ENCODE measurements around the gene KCNMA1.

KCNMA1 gene

DNA sequence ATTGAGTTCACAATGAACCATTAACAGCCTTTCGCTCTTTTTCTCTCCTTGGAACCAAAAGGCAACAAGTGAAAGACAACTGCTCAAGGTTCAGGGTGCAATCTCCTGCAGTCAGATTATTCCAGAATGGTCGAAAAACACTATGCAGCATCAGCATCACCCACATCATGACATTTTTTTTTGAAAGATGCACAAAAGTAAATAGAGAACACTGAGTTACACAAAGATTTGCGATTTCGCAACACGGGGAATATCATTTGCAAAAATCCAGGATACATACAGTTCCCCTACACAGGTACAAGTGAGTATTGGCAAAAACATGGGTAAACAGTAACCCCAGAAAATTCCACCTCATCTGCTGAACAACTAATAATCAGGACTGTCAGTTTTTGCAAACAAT lies 611.5 kb downstream of the KCNMA1 start:
- H3K27ac ChIP-seq, result no peak overlapping the region
- TF ChIP-seq, protein P1, sequence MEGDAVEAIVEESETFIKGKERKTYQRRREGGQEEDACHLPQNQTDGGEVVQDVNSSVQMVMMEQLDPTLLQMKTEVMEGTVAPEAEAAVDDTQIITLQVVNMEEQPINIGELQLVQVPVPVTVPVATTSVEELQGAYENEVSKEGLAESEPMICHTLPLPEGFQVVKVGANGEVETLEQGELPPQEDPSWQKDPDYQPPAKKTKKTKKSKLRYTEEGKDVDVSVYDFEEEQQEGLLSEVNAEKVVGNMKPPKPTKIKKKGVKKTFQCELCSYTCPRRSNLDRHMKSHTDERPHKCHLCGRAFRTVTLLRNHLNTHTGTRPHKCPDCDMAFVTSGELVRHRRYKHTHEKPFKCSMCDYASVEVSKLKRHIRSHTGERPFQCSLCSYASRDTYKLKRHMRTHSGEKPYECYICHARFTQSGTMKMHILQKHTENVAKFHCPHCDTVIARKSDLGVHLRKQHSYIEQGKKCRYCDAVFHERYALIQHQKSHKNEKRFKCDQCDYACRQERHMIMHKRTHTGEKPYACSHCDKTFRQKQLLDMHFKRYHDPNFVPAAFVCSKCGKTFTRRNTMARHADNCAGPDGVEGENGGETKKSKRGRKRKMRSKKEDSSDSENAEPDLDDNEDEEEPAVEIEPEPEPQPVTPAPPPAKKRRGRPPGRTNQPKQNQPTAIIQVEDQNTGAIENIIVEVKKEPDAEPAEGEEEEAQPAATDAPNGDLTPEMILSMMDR (IDR thresholded peaks at IDR 0.05), result no peak
- no peak for TF ChIP-seq ZFX (IDR thresholded peaks at IDR 0.05; ENCODE audit: borderline replicate concordance)

DNA sequence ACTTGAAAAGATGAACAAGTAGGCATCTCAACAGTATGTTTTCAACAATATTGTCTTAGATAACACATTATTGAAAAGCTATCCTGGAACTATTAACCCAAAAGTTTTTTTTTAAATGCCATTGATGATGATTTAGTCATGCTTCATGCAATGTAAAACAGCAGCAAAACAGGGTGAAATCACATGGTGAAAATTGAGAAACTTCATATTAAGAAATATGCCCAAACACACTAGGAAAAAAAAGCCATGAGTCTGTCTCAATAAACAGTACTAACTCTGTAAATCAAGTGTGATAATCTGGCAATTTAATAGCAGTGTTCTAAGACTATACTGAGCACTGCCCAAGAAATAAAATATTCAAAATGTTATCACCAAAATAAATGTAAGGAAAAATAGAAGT lies 613.1 kb downstream of the KCNMA1 start:
- TF ChIP-seq, protein P1 (IDR thresholded peaks at IDR 0.05), result no peak
- no peak for TF ChIP-seq ZFX (IDR thresholded peaks at IDR 0.05; ENCODE audit: borderline replicate concordance)
- H3K27ac ChIP-seq, result no peak overlapping the region

DNA sequence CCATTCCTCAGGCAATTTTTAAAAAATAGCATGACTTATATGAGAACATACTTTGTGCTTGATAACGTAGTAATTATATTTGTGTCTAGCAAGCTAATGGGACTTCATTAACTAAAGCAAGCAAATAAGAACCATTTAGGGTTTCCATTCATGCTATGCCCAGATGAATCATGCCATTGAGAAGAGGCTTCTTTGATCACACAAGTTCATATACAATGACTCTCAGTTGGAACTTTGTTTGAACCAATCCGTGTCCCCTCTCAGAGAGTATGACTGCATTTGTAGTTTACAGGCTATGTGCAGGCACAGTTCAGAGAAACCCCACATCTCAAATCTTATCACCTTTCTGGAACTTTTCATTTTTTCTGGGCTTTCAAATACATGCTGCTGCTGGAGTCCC lies 614.2 kb downstream of the KCNMA1 start:
- H3K27ac ChIP-seq, result no peak overlapping the region
- no peak for TF ChIP-seq ZFX (IDR thresholded peaks at IDR 0.05; ENCODE audit: borderline replicate concordance)
- TF ChIP-seq, protein P1 (IDR thresholded peaks at IDR 0.05), result no peak

DNA sequence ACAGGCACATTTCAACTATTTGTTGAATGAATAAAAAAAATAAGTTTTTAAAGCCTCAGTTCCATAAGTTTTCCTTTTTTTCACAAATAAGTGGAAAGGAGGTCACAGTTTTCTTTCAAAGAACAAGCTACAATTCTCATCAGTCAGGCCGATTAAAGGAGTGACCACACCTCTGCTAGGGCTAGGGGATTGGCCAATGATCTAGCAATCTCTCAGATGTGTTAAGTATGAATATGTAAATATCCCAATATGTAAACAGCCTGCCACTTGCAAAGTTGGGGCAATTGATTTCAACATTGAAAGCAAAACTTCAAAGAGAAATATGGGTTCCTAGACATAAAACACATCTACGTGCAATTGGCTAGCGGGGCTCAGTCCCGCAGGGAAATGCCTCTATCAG lies 614.9 kb downstream of the KCNMA1 start:
- TF ChIP-seq ZFX (IDR thresholded peaks at IDR 0.05; ENCODE audit: borderline replicate concordance), result no peak
- TF ChIP-seq, protein P1 (IDR thresholded peaks at IDR 0.05), result no peak
- H3K27ac ChIP-seq, result no peak overlapping the region

DNA sequence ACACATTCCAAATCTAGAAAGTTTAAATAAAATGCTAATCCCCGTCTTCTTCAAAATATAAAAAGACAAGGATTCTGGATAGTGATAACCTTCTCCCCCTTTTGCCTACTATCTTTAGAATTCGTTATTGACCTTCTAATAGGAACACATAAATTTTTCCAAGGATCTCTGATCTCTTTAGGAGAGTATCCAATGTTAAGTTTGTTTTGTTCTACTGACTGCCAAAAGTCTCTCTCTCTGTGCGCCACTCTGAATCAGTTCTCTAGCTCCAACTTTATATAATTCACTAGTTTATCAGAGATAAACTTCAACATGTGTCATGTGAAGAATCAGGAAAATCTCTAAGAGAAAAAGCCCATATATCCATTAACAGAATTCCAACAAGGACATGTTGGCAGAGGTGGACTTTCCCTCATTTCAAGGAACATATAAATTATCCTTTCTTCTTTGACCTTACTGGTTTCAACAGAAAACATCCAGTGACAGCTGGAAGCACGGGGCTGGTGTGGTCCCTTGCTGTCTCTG lies 615.6 kb downstream of the KCNMA1 start:
- no peak overlapping the region for H3K27ac ChIP-seq
- TF ChIP-seq ZFX (IDR thresholded peaks at IDR 0.05; ENCODE audit: borderline replicate concordance), result no peak
- TF ChIP-seq, protein P1 (IDR thresholded peaks at IDR 0.05), result no peak

DNA sequence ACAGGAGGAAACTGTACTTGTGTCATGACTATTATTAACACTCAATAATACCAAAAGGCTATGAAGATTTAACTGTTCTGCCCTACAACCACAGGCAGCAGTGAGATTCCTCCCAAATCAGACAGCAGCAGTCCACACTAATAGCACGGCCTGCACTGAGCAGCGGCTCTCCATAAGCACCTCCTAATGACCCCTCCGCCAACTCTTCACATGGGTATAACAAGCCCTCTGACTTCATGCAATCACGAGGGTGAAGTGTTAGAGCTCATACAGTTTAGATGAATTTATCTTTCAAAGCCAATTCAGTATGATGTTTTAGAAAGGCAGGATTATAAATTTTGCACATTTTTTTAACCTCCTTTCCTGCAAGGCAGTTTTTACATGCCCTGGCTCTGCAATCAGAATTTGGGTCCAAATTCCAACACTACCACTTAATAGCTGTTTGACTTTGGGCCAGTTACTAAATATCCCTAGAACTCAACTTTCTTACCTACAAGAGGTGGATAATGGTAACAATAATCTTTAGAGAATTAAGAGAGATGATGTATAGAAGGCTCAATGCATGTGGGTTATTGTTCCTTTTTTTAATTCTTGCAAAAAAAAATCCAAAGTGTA lies 617.1 kb downstream of the KCNMA1 start:
- TF ChIP-seq ZFX (IDR thresholded peaks at IDR 0.05; ENCODE audit: borderline replicate concordance), result no peak
- TF ChIP-seq, protein P1 (IDR thresholded peaks at IDR 0.05), result no peak
- H3K27ac ChIP-seq, result no peak overlapping the region

DNA sequence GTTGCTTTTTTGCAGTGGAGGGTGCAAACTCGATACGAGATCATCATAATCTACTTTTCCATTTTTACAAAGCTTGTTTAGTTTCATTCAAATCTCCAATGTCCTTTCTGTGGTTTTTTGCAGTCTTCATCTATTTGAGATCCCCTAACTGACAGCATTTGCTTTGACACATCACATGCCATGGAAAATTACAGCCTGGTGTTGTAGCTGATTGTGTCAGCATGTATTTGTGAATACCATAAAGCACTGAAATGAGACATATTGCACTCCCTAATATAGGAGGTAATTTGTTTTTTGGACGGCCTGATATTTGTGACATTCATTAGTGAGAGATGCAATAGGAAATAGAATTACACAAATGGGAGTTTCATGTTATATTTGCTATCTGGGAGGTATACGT lies 620.8 kb downstream of the KCNMA1 start:
- no peak for TF ChIP-seq ZFX (IDR thresholded peaks at IDR 0.05; ENCODE audit: borderline replicate concordance)
- TF ChIP-seq, protein P1 (IDR thresholded peaks at IDR 0.05), result no peak
- H3K27ac ChIP-seq, result no peak overlapping the region

Measured in 22Rv1 (cell line).